SK-N-SH (cell line): ENCODE data around the gene XRCC3. TPM values are rescaled to one million over a fixed set of nuclear protein-coding genes. Genes with fewer than 3 reads are reported as not detected.

ENCODE experiments used
- CTCF ChIA-PET: fragments of 300-600, 350-600 bp; formaldehyde crosslinking; extraction: SDS; loops from one replicate; lab custom pipeline; 2021; lab: Yijun Ruan, JAX
- POLR2A ChIA-PET: fragments of 350-600 bp; sonication (Branson Sonifier 250); formaldehyde crosslinking; extraction: SDS; loops from one replicate; lab custom pipeline; 2020; ENCODE audit warnings: antibody characterized with exemption, inconsistent platforms; lab: Yijun Ruan, JAX
- DNase-seq: peaks from one replicate; pipeline ENCODE4 v3.0.0; 2012
- H2AFZ ChIP-seq: fragments of 200-600 bp; sonication (generic); 2 replicates; pipeline ENCODE4 v1.8.1; 2016; ENCODE audit warnings: antibody characterized with exemption, mild to moderate bottlenecking, low read depth
- H3F3A ChIP-seq: fragments of 200-600 bp; sonication (generic); replicated peaks from 2 replicates; pipeline ENCODE3; 2016; ENCODE audit warnings: antibody characterized with exemption, mild to moderate bottlenecking; ENCODE audit not compliant: insufficient read depth
- H3K27ac ChIP-seq, 2 experiments: fragments of 200-500 bp in 1 of 2; fragments of 200-600 bp in 1 of 2; sonication (Bioruptor generic) in 1 of 2; sonication (generic), shearing (Covaris generic) in 1 of 2; 2 replicates each; pipeline versions ENCODE4 v1.5.1 to v1.6.1; 2014 to 2016; ENCODE audit warnings: low read depth in 2 of 2, inconsistent platforms in 1 of 2, low read length in 1 of 2, mild to moderate bottlenecking in 1 of 2, mixed read lengths in 1 of 2
- H3K27me3 ChIP-seq: fragments of 200-600 bp; sonication (generic), shearing (Covaris generic); 2 replicates; pipeline ENCODE4 v1.6.1; 2016; ENCODE audit warnings: mixed run types; ENCODE audit not compliant: insufficient read depth
- H3K36me3 ChIP-seq, 2 experiments: fragments of 200-500 bp in 1 of 2; fragments of 200-600 bp in 1 of 2; sonication (Bioruptor generic) in 1 of 2; sonication (generic) in 1 of 2; replicated peaks in 1 of 2; 2 replicates each; pipeline versions ENCODE3 to v1.5.1; 2014 to 2016; ENCODE audit warnings: low read length in 1 of 2, mild to moderate bottlenecking in 1 of 2; ENCODE audit not compliant: insufficient read depth in 2 of 2, control insufficient read depth in 1 of 2
- H3K4me1 ChIP-seq, 2 experiments: fragments of 200-500 bp in 1 of 2; fragments of 200-600 bp in 1 of 2; sonication (Bioruptor generic) in 1 of 2; sonication (generic), shearing (Covaris generic) in 1 of 2; 2 replicates each; pipeline versions ENCODE4 v1.5.1 to v1.6.1; 2014 to 2016; ENCODE audit warnings: low read depth in 1 of 2, low read length in 1 of 2, mixed run types in 1 of 2; ENCODE audit not compliant: insufficient read depth in 2 of 2, control insufficient read depth in 1 of 2
- H3K4me2 ChIP-seq: fragments of 200-600 bp; sonication (generic), shearing (Covaris generic); 2 replicates; pipeline ENCODE4 v1.6.1; 2017; ENCODE audit warnings: mixed run types
- H3K4me3 ChIP-seq, 2 experiments: fragments of 200-500 bp in 1 of 2; fragments of 200-600 bp in 1 of 2; sonication (Bioruptor generic) in 1 of 2; sonication (generic), shearing (Covaris generic) in 1 of 2; 2 replicates each; pipeline versions ENCODE4 v1.5.1 to v1.8.1; 2014 to 2016; ENCODE audit warnings: low read depth in 2 of 2, inconsistent platforms in 1 of 2, low read length in 1 of 2, mild to moderate bottlenecking in 1 of 2, mixed read lengths in 1 of 2, moderate library complexity in 1 of 2
- H3K79me2 ChIP-seq: fragments of 200-600 bp; sonication (generic); 2 replicates; pipeline ENCODE4 v1.8.1; 2017; ENCODE audit warnings: mild to moderate bottlenecking; ENCODE audit not compliant: insufficient read depth
- H3K9ac ChIP-seq: fragments of 200-600 bp; sonication (generic); 2 replicates; pipeline ENCODE4 v1.6.1; 2017; ENCODE audit warnings: mixed run types
- H3K9me2 ChIP-seq: fragments of 200-600 bp; sonication (generic); 2 replicates; pipeline ENCODE4 v1.6.1; 2017; ENCODE audit warnings: mixed run types
- H3K9me3 ChIP-seq: fragments of 200-600 bp; sonication (generic); 2 replicates; pipeline ENCODE4 v1.6.1; 2017; ENCODE audit warnings: mixed run types, mild to moderate bottlenecking, moderate library complexity
- H4K20me1 ChIP-seq: fragments of 200-600 bp; sonication (generic); 2 replicates; pipeline ENCODE4 v1.6.1; 2017; ENCODE audit warnings: mild to moderate bottlenecking, mixed run types; ENCODE audit not compliant: insufficient read depth
- ELF1 ChIP-seq: IDR thresholded peaks from 2 replicates; pipeline ENCODE4 v1.4.0; 2012
- FOSL2 ChIP-seq: IDR thresholded peaks from 2 replicates; pipeline ENCODE4 v1.4.0; 2012; ENCODE audit warnings: low read depth, mild to moderate bottlenecking, moderate library complexity, borderline replicate concordance
- JUND ChIP-seq: IDR thresholded peaks from 2 replicates; pipeline ENCODE4 v1.4.0; 2012
- MAX ChIP-seq: IDR thresholded peaks from 2 replicates; pipeline ENCODE4 v1.4.0; 2012; ENCODE audit warnings: low read depth
- NFIC ChIP-seq: IDR thresholded peaks from 2 replicates; pipeline ENCODE4 v1.4.0; 2012; ENCODE audit warnings: borderline replicate concordance
- NRF1 ChIP-seq: IDR thresholded peaks from 2 replicates; pipeline ENCODE4 v1.6.1; 2012; ENCODE audit warnings: low read depth, mild to moderate bottlenecking, low read length
- POLR2AphosphoS5 ChIP-seq: IDR thresholded peaks from 2 replicates; pipeline ENCODE4 v1.6.1; 2012; ENCODE audit warnings: low read depth, low read length
- RAD21 ChIP-seq: IDR thresholded peaks from 2 replicates; pipeline ENCODE4 v1.6.1; 2012; ENCODE audit warnings: mild to moderate bottlenecking, low read length
- RCOR1 ChIP-seq: fragments of 150-350 bp; IDR thresholded peaks from 2 replicates; pipeline ENCODE4 v1.6.1; 2017; ENCODE audit warnings: antibody characterized with exemption, low read length
- SIN3A ChIP-seq: IDR thresholded peaks from 2 replicates; pipeline ENCODE4 v1.6.1; 2012; ENCODE audit warnings: low read depth, mild to moderate bottlenecking, low read length, moderate library complexity, borderline replicate concordance
- SMC3 ChIP-seq: IDR thresholded peaks from 2 replicates; pipeline ENCODE4 v1.6.1; 2012; ENCODE audit warnings: low read depth, low read length, improper control_type of control experiment
- TEAD4 ChIP-seq: IDR thresholded peaks from 2 replicates; pipeline ENCODE4 v1.4.0; 2012; ENCODE audit warnings: mild to moderate bottlenecking, borderline replicate concordance; ENCODE audit not compliant: insufficient read depth
- USF1 ChIP-seq: IDR thresholded peaks from 2 replicates; pipeline ENCODE4 v1.4.0; 2012; ENCODE audit warnings: low read depth, borderline replicate concordance
- YY1 ChIP-seq: IDR thresholded peaks from 2 replicates; pipeline ENCODE4 v1.4.0; 2012; ENCODE audit warnings: low read depth, mild to moderate bottlenecking
- WGBS: methylation state at CpG from one replicate; pipeline ENCODE4 v1.1.6; 2017; ENCODE audit warnings: low lambda C conversion rate; 5-methylcytosine and 5-hydroxymethylcytosine counted together
- polyA plus RNA-seq, 3 experiments: library from polyadenylated mRNA; depleted of rRNA; stranded (reverse); fragments of >200 nt; gene quantifications; 2 replicates each; pipeline ENCODE4 v1.2.3, GENCODE V29; 2012
- TF ChIP-seq, protein P1 (sequence below): IDR thresholded peaks from 2 replicates; pipeline ENCODE4; 2012
- TF ChIP-seq, protein P2 (sequence below): IDR thresholded peaks from 2 replicates; pipeline ENCODE4 v1.6.1; 2012; ENCODE audit warnings: mild to moderate bottlenecking, low read depth, low read length, moderate library complexity

XRCC3 gene
- polyA plus RNA-seq, 1 of the 3 experiments (the other 2 are of a cell fraction), result 11.7 TPM

- peaks cover 79% of the 10 kb centered on the region for H4K20me1 ChIP-seq
Measured at GRCh38 chr14:103654619-103655018, 60.6 kb downstream of the XRCC3 start.

More at GRCh38 chr14:103654619-103655018, 60.6 kb downstream of the XRCC3 start:
- H3K4me1 ChIP-seq, result peaks cover 8 to 18% of the 10 kb centered on the region in 2 experiments; a peak in 2 of 4 replicates
- no peak for DNase-seq
- peaks cover 95% of the 10 kb centered on the region for H3K79me2 ChIP-seq
- H3K36me3 ChIP-seq, result peaks cover 39 to 51% of the 10 kb centered on the region in 2 experiments
- no peak overlapping the region for H3K9ac ChIP-seq
- H3K27me3 ChIP-seq, result no peaks in the 10 kb centered on the region
- peaks cover 7% of the 10 kb centered on the region for H3F3A ChIP-seq
- ChIA-PET POLR2A (no interaction called here), CTCF (interaction anchor here (1.3 kb wide), 1 partner anchor 23 kb away, joined by 5 read pairs; no protein-coding TSS in a partner anchor)
- H3K4me2 ChIP-seq, result no peak overlapping the region
- no peaks in the 10 kb centered on the region for H3K9me2 ChIP-seq
- H3K27ac ChIP-seq, result peak overlapping the region in 1 of 2 experiments; percentile 58; a peak in 1 of 4 replicates
- 97% methylated on average over 6 of the region's 6 CpGs for WGBS
- TF ChIP-seq YY1 (no peak), NFIC (no peak), FOSL2 (no peak), RCOR1 (no peak), RAD21 (no peak), USF1 (no peak), SMC3 (no peak), ELF1 (no peak), MAX (no peak), TEAD4 (no peak), JUND (no peak), NRF1 (no peak), SIN3A (no peak), POLR2AphosphoS5 (no peak)
- TF ChIP-seq, protein P1, sequence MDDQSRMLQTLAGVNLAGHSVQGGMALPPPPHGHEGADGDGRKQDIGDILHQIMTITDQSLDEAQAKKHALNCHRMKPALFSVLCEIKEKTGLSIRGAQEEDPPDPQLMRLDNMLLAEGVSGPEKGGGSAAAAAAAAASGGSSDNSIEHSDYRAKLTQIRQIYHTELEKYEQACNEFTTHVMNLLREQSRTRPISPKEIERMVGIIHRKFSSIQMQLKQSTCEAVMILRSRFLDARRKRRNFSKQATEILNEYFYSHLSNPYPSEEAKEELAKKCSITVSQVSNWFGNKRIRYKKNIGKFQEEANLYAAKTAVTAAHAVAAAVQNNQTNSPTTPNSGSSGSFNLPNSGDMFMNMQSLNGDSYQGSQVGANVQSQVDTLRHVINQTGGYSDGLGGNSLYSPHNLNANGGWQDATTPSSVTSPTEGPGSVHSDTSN, result no peak
- TF ChIP-seq, protein P2, sequence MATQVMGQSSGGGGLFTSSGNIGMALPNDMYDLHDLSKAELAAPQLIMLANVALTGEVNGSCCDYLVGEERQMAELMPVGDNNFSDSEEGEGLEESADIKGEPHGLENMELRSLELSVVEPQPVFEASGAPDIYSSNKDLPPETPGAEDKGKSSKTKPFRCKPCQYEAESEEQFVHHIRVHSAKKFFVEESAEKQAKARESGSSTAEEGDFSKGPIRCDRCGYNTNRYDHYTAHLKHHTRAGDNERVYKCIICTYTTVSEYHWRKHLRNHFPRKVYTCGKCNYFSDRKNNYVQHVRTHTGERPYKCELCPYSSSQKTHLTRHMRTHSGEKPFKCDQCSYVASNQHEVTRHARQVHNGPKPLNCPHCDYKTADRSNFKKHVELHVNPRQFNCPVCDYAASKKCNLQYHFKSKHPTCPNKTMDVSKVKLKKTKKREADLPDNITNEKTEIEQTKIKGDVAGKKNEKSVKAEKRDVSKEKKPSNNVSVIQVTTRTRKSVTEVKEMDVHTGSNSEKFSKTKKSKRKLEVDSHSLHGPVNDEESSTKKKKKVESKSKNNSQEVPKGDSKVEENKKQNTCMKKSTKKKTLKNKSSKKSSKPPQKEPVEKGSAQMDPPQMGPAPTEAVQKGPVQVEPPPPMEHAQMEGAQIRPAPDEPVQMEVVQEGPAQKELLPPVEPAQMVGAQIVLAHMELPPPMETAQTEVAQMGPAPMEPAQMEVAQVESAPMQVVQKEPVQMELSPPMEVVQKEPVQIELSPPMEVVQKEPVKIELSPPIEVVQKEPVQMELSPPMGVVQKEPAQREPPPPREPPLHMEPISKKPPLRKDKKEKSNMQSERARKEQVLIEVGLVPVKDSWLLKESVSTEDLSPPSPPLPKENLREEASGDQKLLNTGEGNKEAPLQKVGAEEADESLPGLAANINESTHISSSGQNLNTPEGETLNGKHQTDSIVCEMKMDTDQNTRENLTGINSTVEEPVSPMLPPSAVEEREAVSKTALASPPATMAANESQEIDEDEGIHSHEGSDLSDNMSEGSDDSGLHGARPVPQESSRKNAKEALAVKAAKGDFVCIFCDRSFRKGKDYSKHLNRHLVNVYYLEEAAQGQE, result no peak
- TF ChIP-seq, all 33 proteins: peak for 0
- H3K4me3 ChIP-seq, result no peak overlapping the region
- H3K9me3 ChIP-seq, result no peaks in the 10 kb centered on the region
- H2AFZ ChIP-seq, result no peak overlapping the region
